Measurements from ENCODE around the gene DLG2. TPM values are rescaled to one million over a fixed set of nuclear protein-coding genes. Genes with fewer than 3 reads are reported as not detected.

DLG2 gene
- total RNA-seq, 1 donor from 2014 or later = 0.17 TPM

GRCh38 chr11:85195934-85196333, 431.2 kb downstream of the DLG2 start:
- TF ChIP-seq CTCF (conservative IDR thresholded peaks at IDR 0.05; ENCODE audit: low read depth, low read length) = no peak
- no peak overlapping the region for H3K4me3 ChIP-seq (ENCODE audit: low read depth, low read length)
- DNase-seq (ENCODE audit: low read depth) = no peak

GRCh38 chr11:85187992-85188391, 439.2 kb downstream of the DLG2 start:
- no peak for TF ChIP-seq CTCF (conservative IDR thresholded peaks at IDR 0.05; ENCODE audit: low read depth, low read length)
- H3K4me3 ChIP-seq (ENCODE audit: low read depth, low read length) = no peak overlapping the region
- no peak for DNase-seq (ENCODE audit: low read depth)

GRCh38 chr11:85184721-85185120, 442.4 kb downstream of the DLG2 start:
- no peak for TF ChIP-seq CTCF (conservative IDR thresholded peaks at IDR 0.05; ENCODE audit: low read depth, low read length)
- H3K4me3 ChIP-seq (ENCODE audit: low read depth, low read length) = no peak overlapping the region
- no peak for DNase-seq (ENCODE audit: low read depth)

- DNase-seq (ENCODE audit: low read depth) = peak; percentile 13
- TF ChIP-seq CTCF (conservative IDR thresholded peaks at IDR 0.05; ENCODE audit: low read depth, low read length) = peak; percentile 56
- no peak overlapping the region for H3K4me3 ChIP-seq (ENCODE audit: low read depth, low read length)
Observed at GRCh38 chr11:85182441-85183387, 444.4 kb downstream of the DLG2 start.

- no peak overlapping the region for H3K4me3 ChIP-seq (ENCODE audit: low read depth, low read length)
- TF ChIP-seq CTCF (conservative IDR thresholded peaks at IDR 0.05; ENCODE audit: low read depth, low read length) = no peak
- no peak for DNase-seq (ENCODE audit: low read depth)
Observed at GRCh38 chr11:85180528-85180927, 446.6 kb downstream of the DLG2 start.

GRCh38 chr11:85171648-85172257, 455.4 kb downstream of the DLG2 start:
- H3K4me3 ChIP-seq (ENCODE audit: low read depth, low read length) = no peak overlapping the region
- no peak for TF ChIP-seq CTCF (conservative IDR thresholded peaks at IDR 0.05; ENCODE audit: low read depth, low read length)
- DNase-seq (ENCODE audit: low read depth) = no peak

Data from epithelial cell of proximal tubule (primary cell).